HEK293 (cell line): ENCODE results near the gene RHOT1.
"Not testable (repeated sequence)": the region's sequence is repeated elsewhere in the genome, so short reads cannot be mapped to it uniquely, and the experiment has no call there.

Experiments used
- CTCF ChIA-PET: fragments of 350-600 bp; formaldehyde crosslinking; extraction: SDS; loops from one replicate; lab custom pipeline; 2021; ENCODE audit warnings: antibody characterized with exemption; lab: Yijun Ruan, JAX
- POLR2A ChIA-PET: fragments of 300-600 bp; formaldehyde crosslinking; extraction: SDS; loops from one replicate; lab custom pipeline; 2020; ENCODE audit warnings: antibody characterized with exemption, inconsistent platforms; lab: Yijun Ruan, JAX
- H3K27ac ChIP-seq: fragments of 200-500 bp; sonication (Bioruptor generic); 2 replicates; pipeline ENCODE4 v1.5.1; 2014; ENCODE audit warnings: low read depth, low read length, control low read depth, inconsistent platforms; ENCODE audit errors: extremely low read depth
- H3K36me3 ChIP-seq, 2 experiments: fragments of 200-500 bp in 1 of 2; sonication (Bioruptor generic) in 1 of 2; 1 replicate in 1 of 2; 2 replicates in 1 of 2; pipeline ENCODE4 v1.5.1; 2014 to 2017; ENCODE audit warnings: inconsistent platforms in 2 of 2, low read length in 2 of 2; ENCODE audit not compliant: control insufficient read depth in 2 of 2, insufficient read depth in 1 of 2
- H3K4me1 ChIP-seq: fragments of 200-500 bp; sonication (Bioruptor generic); 2 replicates; pipeline ENCODE4 v1.5.1; 2014; ENCODE audit warnings: mild to moderate bottlenecking, low read length, inconsistent platforms; ENCODE audit not compliant: control insufficient read depth, insufficient read depth
- H3K4me3 ChIP-seq: 2 replicates; pipeline ENCODE4 v1.5.1; 2011; ENCODE audit warnings: low read depth, mild to moderate bottlenecking, control low read depth, low read length, moderate library complexity
- H3K9me3 ChIP-seq: fragments of 200-500 bp; sonication (Bioruptor generic); 2 replicates; pipeline ENCODE4 v1.5.1; 2014; ENCODE audit warnings: low read depth, low read length, inconsistent platforms; ENCODE audit not compliant: control insufficient read depth, insufficient read depth
- ATF2 ChIP-seq: fragments of 450-650 bp; formaldehyde crosslinking; IDR thresholded peaks from 2 replicates; pipeline ENCODE4 v1.5.1; 2016; ENCODE audit warnings: missing biosample characterization, missing genetic modification characterization, low read depth
- GLIS1 ChIP-seq: fragments of 450-650 bp; formaldehyde crosslinking; IDR thresholded peaks from 2 replicates; pipeline ENCODE4 v1.5.1; 2016; ENCODE audit warnings: missing biosample characterization, missing genetic modification characterization
- HIC1 ChIP-seq: fragments of 450-650 bp; formaldehyde crosslinking; IDR thresholded peaks from 2 replicates; pipeline ENCODE4 v1.5.1; 2016; ENCODE audit warnings: missing biosample characterization, missing genetic modification characterization
- INSM2 ChIP-seq: fragments of 450-650 bp; formaldehyde crosslinking; IDR thresholded peaks from 2 replicates; pipeline ENCODE4 v1.5.1; 2016; ENCODE audit warnings: missing biosample characterization, missing genetic modification characterization
- REST ChIP-seq: fragments of 450-650 bp; formaldehyde crosslinking; IDR thresholded peaks from 2 replicates; pipeline ENCODE4 v1.5.1; 2016; ENCODE audit warnings: missing biosample characterization, missing genetic modification characterization
- SP7 ChIP-seq: fragments of 450-650 bp; formaldehyde crosslinking; IDR thresholded peaks from 2 replicates; pipeline ENCODE4 v1.5.1; 2016; ENCODE audit warnings: missing biosample characterization, missing genetic modification characterization
- ZNF16 ChIP-seq: fragments of 450-650 bp; formaldehyde crosslinking; IDR thresholded peaks from 2 replicates; pipeline ENCODE4 v1.5.1; 2016; ENCODE audit warnings: low read depth, missing biosample characterization, missing genetic modification characterization
- ZNF239 ChIP-seq: fragments of 450-650 bp; formaldehyde crosslinking; IDR thresholded peaks from 2 replicates; pipeline ENCODE4 v1.5.1; 2016; ENCODE audit warnings: missing biosample characterization, missing genetic modification characterization
- ZNF335 ChIP-seq: fragments of 450-650 bp; formaldehyde crosslinking; conservative IDR thresholded peaks from 2 replicates; pipeline ENCODE4 v1.5.1; 2016; ENCODE audit warnings: missing biosample characterization, missing genetic modification characterization
- ZNF341 ChIP-seq: fragments of 450-650 bp; formaldehyde crosslinking; IDR thresholded peaks from 2 replicates; pipeline ENCODE4; 2016; ENCODE audit warnings: low read depth, missing biosample characterization, missing genetic modification characterization
- ZNF394 ChIP-seq: fragments of 450-650 bp; formaldehyde crosslinking; IDR thresholded peaks from 2 replicates; pipeline ENCODE4 v1.5.1; 2016; ENCODE audit warnings: missing biosample characterization, missing genetic modification characterization, mild to moderate bottlenecking, moderate library complexity, borderline replicate concordance
- ZSCAN5A ChIP-seq: fragments of 450-650 bp; formaldehyde crosslinking; IDR thresholded peaks from 2 replicates; pipeline ENCODE4 v1.5.1; 2016; ENCODE audit warnings: missing biosample characterization, missing genetic modification characterization

The RHOT1 gene

GRCh38 chr17:32261936-32262510 is 119.7 kb downstream of the RHOT1 start:
- Histone ChIP-seq H3K4me1 (peaks cover 19% of the 10 kb centered on the region), H3K36me3 (no peaks in the 10 kb centered on the region), H3K9me3 (no peaks in the 10 kb centered on the region), H3K4me3 (no peak overlapping the region), H3K27ac (peak overlapping the region; percentile 17; the same call in 1 of the 2 replicates)
- POLR2A ChIA-PET, result no interaction called here
- peak; percentile 61; the same call in 1 of the 2 replicates for TF ChIP-seq ATF2 (tag by site-specific recombination)
- no peak for TF ChIP-seq INSM2 (tag by site-specific recombination)
- TF ChIP-seq SP7 (tag by site-specific recombination), result peak; percentile 36; the same call in 1 of the 2 replicates
- TF ChIP-seq ZNF341 (tag by site-specific recombination), result peak; percentile 86
- TF ChIP-seq ZNF394, result 0 out of 2 replicates have a peak, but pooled peaks have one; percentile 14
- TF ChIP-seq ZNF335, result 0 out of 2 replicates have a peak, but pooled peaks have one; percentile 6
- no peak for TF ChIP-seq HIC1 (tag by site-specific recombination)
- TF ChIP-seq ZNF239 (tag by site-specific recombination), result no peak
- 0 out of 2 replicates have a peak, but pooled peaks have one; percentile 8 for TF ChIP-seq GLIS1
- TF ChIP-seq ZSCAN5A (tag by site-specific recombination), result no peak
- peak; percentile 89 for TF ChIP-seq REST (tag by site-specific recombination)
- CTCF ChIA-PET, result interaction anchor here (0.9 to 1.3 kb wide), 4 partner anchors 9 to 12 kb away, joined by 4 to 7 read pairs (median 6); no protein-coding TSS in a partner anchor

- not testable (repeated sequence) for H3K9me3 ChIP-seq
- CTCF ChIA-PET, result interaction anchor here (1.2 kb wide), 1 partner anchor 10 kb away, joined by 6 read pairs; no protein-coding TSS in a partner anchor
- peak; percentile 88 for TF ChIP-seq ZNF16 (tag by site-specific recombination)
- peak; percentile 74; the same call in 1 of the 2 replicates for TF ChIP-seq ZNF341 (tag by site-specific recombination)
- TF ChIP-seq, all 188 proteins: peak for 2; not testable (repeated sequence) for 186
- H3K27ac ChIP-seq, H3K36me3 ChIP-seq, H3K4me3 ChIP-seq: not testable (repeated sequence)
- H3K4me1 ChIP-seq, result peaks cover 21% of the 10 kb centered on the region
- POLR2A ChIA-PET, result interaction anchor here (0.6 kb wide), 1 partner anchor 71 kb away, joined by 5 read pairs; no protein-coding TSS in a partner anchor
Measured at GRCh38 chr17:32263515-32263914, 121.2 kb downstream of the RHOT1 start.
